Right atrium auricular region (tissue), 2 donors: ENCODE data around the gene MPRIP. TPM values are rescaled to one million over a fixed set of nuclear protein-coding genes. Genes with fewer than 3 reads are reported as not detected.

ENCODE experiments used
- DNase-seq: peaks from one replicate; pipeline ENCODE4 v3.0.0-alpha.2; 2019; ENCODE audit warnings: low spot score
- H3K27ac ChIP-seq, 2 donors: fragments of 200-600 bp; sonication (generic); 1 replicate in 1 of 2; 2 replicates in 1 of 2; pipeline ENCODE4 v1.5.1; 2016 to 2019
- H3K27me3 ChIP-seq, 2 donors: fragments of 200-600 bp; sonication (generic); one replicate each; pipeline versions ENCODE4 v1.5.1 to v1.6.0; 2017 to 2019
- H3K36me3 ChIP-seq: fragments of 200-600 bp; sonication (generic); one replicate; pipeline ENCODE4 v1.5.1; 2016
- H3K4me1 ChIP-seq, 2 donors: fragments of 200-600 bp; sonication (generic); one replicate each; pipeline versions ENCODE4 v1.5.1 to v1.6.0; 2017 to 2019
- H3K4me3 ChIP-seq, 2 donors: fragments of 200-600 bp; sonication (generic); 1 replicate in 1 of 2; 2 replicates in 1 of 2; pipeline ENCODE4 v1.5.1; 2017 to 2019; ENCODE audit warnings: mild to moderate bottlenecking in 1 of 2, moderate library complexity in 1 of 2
- H3K9me3 ChIP-seq, 2 donors: fragments of 200-600 bp; sonication (generic); one replicate each; pipeline ENCODE4 v1.5.1; 2019
- total RNA-seq, 2 donors: library from RNA; depleted of rRNA; stranded (reverse); fragments of >200 nt; gene quantifications; one replicate each; pipeline ENCODE4 v1.1.0, GENCODE V29; 2016
- TF ChIP-seq, protein P1 (sequence below), 2 donors: fragments of 200-600 bp; sonication (generic); IDR thresholded peaks; one replicate each; pipeline ENCODE4 v1.5.1; 2019; ENCODE audit warnings: antibody characterized with exemption in 2 of 2

MPRIP gene
- total RNA-seq, 2 donors from 2014 or later: 102 to 145 TPM

DNA sequence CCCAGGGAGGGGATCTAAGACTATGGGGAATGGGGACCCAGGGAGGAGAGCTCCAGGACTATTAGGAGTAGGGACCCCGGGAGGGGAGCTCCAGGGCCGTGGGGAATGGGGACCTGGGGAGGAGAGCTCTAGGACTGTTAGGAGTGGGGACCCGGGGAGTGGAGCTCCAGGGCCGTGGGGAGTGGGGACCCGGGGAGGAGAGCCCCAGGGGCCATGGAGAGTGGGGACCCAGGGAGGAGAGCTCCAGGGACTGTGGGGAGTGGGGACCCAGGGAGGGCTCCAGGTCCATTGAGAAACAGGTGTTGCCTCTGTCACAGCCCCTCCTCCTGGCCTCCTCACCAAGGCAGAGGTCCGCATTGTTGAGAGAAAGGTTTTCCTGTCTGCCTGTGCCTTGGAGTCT, 16.0 kb downstream of the MPRIP start:
- H3K4me1 ChIP-seq: peaks cover 0 to 92% of the 10 kb centered on the region in 2 donors
- no peaks in the 10 kb centered on the region for H3K27me3 ChIP-seq
- TF ChIP-seq, protein P1, sequence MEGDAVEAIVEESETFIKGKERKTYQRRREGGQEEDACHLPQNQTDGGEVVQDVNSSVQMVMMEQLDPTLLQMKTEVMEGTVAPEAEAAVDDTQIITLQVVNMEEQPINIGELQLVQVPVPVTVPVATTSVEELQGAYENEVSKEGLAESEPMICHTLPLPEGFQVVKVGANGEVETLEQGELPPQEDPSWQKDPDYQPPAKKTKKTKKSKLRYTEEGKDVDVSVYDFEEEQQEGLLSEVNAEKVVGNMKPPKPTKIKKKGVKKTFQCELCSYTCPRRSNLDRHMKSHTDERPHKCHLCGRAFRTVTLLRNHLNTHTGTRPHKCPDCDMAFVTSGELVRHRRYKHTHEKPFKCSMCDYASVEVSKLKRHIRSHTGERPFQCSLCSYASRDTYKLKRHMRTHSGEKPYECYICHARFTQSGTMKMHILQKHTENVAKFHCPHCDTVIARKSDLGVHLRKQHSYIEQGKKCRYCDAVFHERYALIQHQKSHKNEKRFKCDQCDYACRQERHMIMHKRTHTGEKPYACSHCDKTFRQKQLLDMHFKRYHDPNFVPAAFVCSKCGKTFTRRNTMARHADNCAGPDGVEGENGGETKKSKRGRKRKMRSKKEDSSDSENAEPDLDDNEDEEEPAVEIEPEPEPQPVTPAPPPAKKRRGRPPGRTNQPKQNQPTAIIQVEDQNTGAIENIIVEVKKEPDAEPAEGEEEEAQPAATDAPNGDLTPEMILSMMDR (IDR thresholded peaks at IDR 0.05): no peak
- H3K36me3 ChIP-seq: peaks cover 8% of the 10 kb centered on the region
- no peaks in the 10 kb centered on the region for H3K9me3 ChIP-seq
- no peak for DNase-seq
- no peak overlapping the region for H3K27ac ChIP-seq
- H3K4me3 ChIP-seq: no peak overlapping the region

DNA sequence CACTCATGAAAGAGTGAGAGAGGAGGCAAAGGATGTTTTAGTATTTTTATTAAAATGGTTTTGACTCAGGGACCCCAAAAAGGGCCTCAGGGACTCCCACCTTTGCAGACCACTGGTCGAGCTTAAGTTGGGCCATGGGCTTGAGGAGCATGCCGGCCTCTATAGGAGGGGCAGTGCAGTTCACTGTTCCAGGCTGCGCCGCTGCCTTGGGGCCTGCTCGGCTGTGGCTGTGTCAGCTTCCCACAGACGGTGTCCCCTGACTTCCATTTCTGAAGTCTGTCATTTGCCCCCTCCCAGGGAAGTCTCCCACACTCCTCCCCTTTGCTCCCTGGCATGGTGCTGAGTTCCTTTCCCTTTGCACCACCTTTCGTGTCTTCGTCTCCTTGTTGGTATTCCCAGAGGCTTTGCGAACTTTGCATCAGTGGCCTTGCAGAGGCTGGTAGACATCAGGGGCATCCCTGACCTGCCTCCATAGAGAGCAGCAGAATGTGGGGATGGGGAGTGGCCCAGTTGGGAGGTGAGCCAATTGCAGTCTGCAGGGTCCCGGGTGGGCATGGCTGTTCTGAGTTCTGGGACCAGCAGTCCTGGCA, 17.1 kb downstream of the MPRIP start:
- Histone ChIP-seq H3K36me3 (peaks cover 8% of the 10 kb centered on the region), H3K27ac (no peak overlapping the region), H3K4me3 (no peak overlapping the region), H3K9me3 (no peaks in the 10 kb centered on the region), H3K27me3 (no peaks in the 10 kb centered on the region), H3K4me1 (peaks cover 0 to 94% of the 10 kb centered on the region in 2 donors)
- TF ChIP-seq, protein P1 (IDR thresholded peaks at IDR 0.05): no peak
- no peak for DNase-seq

DNA sequence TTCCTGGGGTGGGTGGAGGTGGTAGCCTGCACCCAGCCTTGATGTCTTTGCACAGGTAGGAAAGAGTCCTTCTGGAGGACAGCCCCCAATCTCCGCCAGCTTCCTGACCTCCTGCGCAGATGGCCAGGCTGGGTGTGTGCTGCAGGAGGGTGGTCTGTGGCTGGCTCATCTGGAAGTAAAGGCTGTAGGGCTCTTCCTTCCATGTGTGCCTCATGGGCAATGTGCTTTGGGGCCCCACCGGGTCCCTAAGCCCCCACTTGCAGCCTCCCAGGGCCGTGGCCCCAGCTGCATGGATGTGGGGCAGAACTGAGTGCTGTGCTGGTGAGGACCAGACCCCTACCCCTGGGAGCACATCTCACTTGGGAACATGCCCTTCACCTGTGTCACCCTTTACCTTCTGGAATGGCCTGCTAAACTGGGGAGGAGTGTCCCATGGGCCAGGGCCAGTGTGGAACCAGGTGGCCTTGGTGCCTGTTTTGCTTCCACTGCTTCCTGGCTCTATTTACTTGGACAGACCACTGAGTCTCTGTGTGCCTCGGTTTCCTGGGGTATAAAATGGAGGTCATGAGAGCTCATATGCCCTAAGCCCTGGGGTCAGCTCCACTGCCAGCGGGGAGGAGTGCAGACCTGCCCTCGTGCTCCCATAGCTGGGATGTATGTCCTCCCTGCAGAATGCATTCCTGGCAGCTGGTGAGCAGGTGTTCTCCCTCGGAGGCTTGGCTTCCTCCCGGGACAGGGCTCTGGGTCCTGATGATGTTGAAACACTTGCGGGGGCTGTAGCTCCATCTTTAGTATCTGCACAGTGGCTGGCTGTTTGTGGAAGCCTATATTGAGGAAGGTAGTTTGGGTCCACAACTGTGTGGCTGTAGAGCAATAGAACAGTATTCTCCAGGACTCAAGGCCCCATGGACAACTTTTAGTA, 18.0 kb downstream of the MPRIP start:
- Histone ChIP-seq H3K36me3 (peaks cover 8% of the 10 kb centered on the region), H3K4me1 (peaks cover 0 to 93% of the 10 kb centered on the region in 2 donors), H3K27me3 (no peaks in the 10 kb centered on the region), H3K9me3 (no peaks in the 10 kb centered on the region), H3K27ac (no peak overlapping the region), H3K4me3 (no peak overlapping the region)
- DNase-seq: no peak
- TF ChIP-seq, protein P1 (IDR thresholded peaks at IDR 0.05): no peak

DNA sequence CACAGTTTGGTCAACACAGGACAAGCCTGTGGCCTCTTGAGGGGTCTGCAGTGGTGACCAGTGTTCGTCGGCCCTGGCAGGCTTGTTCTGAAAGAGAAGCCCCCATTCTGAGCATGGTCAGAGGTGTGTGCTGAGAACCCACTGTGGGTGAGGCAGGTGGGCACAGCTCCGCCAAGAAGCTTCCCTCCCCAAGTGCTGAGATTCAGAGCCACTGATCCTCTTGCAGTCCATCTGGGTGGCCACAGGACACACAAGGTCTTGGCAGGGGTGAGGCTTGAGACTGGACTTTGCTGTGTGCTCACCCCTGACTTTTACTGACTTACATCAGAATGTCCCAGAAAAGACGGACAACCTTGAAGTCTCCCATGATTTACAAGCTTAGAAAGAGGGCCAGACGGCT, 18.7 kb downstream of the MPRIP start:
- peaks cover 0 to 86% of the 10 kb centered on the region in 2 donors for H3K4me1 ChIP-seq
- H3K9me3 ChIP-seq: no peaks in the 10 kb centered on the region
- no peaks in the 10 kb centered on the region for H3K27me3 ChIP-seq
- no peak overlapping the region for H3K4me3 ChIP-seq
- H3K27ac ChIP-seq: no peak overlapping the region
- DNase-seq: no peak
- TF ChIP-seq, protein P1 (IDR thresholded peaks at IDR 0.05): no peak
- peaks cover 8% of the 10 kb centered on the region for H3K36me3 ChIP-seq

DNA sequence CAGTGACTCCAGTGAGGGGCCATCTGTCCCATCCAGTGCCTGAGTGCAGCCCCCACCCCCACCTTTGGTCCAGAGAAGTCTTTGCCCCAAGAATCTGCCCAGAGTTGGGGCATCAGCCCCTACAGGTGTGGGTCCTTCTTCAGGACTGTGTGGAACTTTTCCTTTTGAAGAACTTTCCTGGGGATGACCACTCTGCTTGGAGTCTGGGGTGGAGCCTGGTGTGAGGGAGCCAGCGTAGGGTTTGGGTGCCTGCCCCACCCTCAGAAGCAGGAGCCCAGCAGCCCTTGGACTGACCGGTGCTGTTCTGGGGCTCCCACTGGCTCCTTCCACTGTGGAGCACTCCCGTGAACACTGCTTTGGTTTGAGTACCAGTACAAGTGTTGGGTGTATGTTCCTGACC, 19.3 kb downstream of the MPRIP start:
- Histone ChIP-seq H3K27me3 (no peaks in the 10 kb centered on the region), H3K9me3 (no peaks in the 10 kb centered on the region), H3K36me3 (peaks cover 8% of the 10 kb centered on the region), H3K4me1 (peaks cover 0 to 80% of the 10 kb centered on the region in 2 donors), H3K4me3 (no peak overlapping the region), H3K27ac (no peak overlapping the region)
- TF ChIP-seq, protein P1 (IDR thresholded peaks at IDR 0.05): no peak
- no peak for DNase-seq
